Muscle layer of duodenum (tissue), 2 donors: Measurements from ENCODE around the gene PLA2G4E.

Experiments used
- H3K27ac ChIP-seq: one replicate; pipeline ENCODE4 v1.7.0; 2013; ENCODE audit warnings: mild to moderate bottlenecking, low read length
- H3K27me3 ChIP-seq: one replicate; pipeline ENCODE4 v1.7.0; 2013; ENCODE audit warnings: low read depth, mild to moderate bottlenecking, control low read depth, low read length
- H3K36me3 ChIP-seq, 2 donors: one replicate each; pipeline ENCODE4 v1.7.0; 2013; ENCODE audit warnings: low read length in 2 of 2, control low read depth in 1 of 2, mild to moderate bottlenecking in 1 of 2; ENCODE audit not compliant: insufficient read depth in 2 of 2, control insufficient read depth in 1 of 2
- H3K4me1 ChIP-seq, 2 donors: one replicate each; pipeline ENCODE4 v1.7.0; 2013; ENCODE audit warnings: low read length in 2 of 2, mild to moderate bottlenecking in 2 of 2, control low read depth in 1 of 2, moderate library complexity in 1 of 2; ENCODE audit not compliant: insufficient read depth in 2 of 2, control insufficient read depth in 1 of 2
- H3K4me3 ChIP-seq, 2 donors: one replicate each; pipeline ENCODE4 v1.7.0; 2013; ENCODE audit warnings: low read length in 2 of 2, low read depth in 1 of 2, mild to moderate bottlenecking in 1 of 2
- H3K9me3 ChIP-seq, 2 donors: one replicate each; pipeline ENCODE4 v1.7.0; 2013; ENCODE audit warnings: low read length in 2 of 2, control low read depth in 1 of 2, mild to moderate bottlenecking in 1 of 2; ENCODE audit not compliant: control insufficient read depth in 1 of 2
- donor health status: healthy.

The PLA2G4E gene

DNA sequence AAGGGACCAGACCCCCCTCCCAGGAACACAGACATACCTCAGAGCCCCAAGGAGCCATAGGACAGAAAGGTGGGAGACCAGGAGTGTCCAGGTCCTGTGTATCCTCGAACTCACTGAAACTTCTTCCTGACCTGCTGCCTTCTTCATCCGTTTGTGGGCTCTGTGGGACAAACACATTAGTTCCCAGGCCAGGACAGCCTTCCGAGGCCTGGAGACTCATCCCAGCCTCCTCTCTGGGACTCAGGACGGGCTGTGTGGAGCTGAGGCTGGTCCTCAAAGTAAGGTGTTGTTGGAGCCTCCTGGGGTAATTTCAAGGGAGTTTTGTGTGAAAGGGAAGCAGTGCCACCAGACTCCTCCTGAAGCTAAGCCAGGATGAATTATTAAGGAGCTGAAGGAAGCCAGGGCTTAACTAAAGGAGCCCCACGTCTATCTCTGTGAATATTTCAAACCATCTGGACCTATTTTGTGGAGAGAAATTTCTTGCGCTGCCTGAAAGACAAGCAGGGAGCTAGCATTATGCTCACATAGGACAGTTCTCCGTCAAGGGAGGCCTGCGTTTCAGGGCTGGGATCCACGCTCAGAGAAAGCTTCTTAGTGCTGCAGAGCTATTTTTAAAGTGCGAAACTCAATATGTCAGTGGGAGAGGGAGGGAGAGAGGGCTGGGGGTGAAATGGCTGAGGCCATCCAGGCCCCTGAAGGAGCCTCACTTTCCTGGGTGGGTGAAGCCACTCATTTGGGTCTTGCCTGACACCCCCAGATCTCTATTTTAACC lies 29.8 kb upstream of the PLA2G4E start:
- Histone ChIP-seq H3K4me1 (no peaks in the 10 kb centered on the region), H3K9me3 (no peaks in the 10 kb centered on the region), H3K4me3 (no peak overlapping the region), H3K27me3 (no peaks in the 10 kb centered on the region), H3K27ac (no peak overlapping the region), H3K36me3 (no peaks in the 10 kb centered on the region)

DNA sequence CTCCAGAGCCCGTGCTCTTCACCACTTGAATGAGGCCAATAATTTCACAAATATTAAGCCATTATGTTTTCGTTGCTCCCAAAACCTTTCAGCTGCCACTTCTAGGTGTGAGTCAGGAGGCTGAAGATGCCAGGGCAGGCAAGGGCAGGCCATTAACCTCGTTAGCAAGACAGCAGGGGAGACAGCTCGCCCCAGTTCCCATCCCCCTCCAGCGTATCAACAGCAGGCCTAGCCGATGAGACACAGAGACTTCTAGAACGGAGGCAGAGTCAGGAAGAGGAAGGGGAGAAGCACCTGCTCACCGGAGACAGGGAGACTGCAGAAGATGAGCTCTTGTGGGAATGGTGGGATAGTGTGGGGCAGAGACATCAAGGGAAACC lies 28.0 kb upstream of the PLA2G4E start:
- Histone ChIP-seq H3K4me1 (no peaks in the 10 kb centered on the region), H3K27ac (no peak overlapping the region), H3K36me3 (no peaks in the 10 kb centered on the region), H3K4me3 (no peak overlapping the region), H3K27me3 (no peaks in the 10 kb centered on the region), H3K9me3 (no peaks in the 10 kb centered on the region)

DNA sequence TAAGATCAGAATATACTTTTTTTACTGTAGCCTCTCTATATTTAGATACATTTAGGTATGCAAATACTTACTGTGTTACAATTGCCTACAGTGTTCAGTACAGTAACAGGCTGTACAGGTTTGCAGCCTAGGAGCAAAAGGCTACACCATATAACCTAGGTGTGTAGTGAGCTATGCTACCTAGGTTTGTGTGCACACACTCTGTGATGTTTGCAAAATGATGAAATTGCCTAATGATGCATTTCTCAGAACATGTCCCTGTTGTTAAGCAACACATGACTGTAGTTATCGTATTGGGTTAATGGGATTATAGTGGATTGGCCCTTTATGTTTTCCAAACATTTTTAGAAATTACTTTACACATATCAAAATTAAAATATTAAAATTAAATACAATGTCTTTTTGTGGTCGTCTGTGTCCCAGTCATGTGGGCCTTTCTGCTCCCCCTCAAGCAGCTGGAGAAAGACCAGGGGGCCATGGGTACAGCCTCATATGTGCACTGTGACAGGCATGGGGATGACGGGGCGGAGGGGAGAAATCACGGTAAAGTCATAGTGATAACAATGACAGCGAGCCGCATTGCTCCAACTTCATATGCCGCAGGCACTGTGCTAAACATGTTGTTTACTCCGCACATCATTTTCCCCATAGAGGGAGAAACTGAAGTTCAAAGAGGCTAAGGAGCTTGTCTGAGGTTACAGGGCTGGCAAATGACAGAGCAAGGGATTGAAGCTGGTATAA lies 27.4 kb upstream of the PLA2G4E start:
- no peaks in the 10 kb centered on the region for H3K4me1 ChIP-seq
- no peak overlapping the region for H3K27ac ChIP-seq
- H3K36me3 ChIP-seq = no peaks in the 10 kb centered on the region
- H3K4me3 ChIP-seq = no peak overlapping the region
- H3K27me3 ChIP-seq = no peaks in the 10 kb centered on the region
- no peaks in the 10 kb centered on the region for H3K9me3 ChIP-seq

DNA sequence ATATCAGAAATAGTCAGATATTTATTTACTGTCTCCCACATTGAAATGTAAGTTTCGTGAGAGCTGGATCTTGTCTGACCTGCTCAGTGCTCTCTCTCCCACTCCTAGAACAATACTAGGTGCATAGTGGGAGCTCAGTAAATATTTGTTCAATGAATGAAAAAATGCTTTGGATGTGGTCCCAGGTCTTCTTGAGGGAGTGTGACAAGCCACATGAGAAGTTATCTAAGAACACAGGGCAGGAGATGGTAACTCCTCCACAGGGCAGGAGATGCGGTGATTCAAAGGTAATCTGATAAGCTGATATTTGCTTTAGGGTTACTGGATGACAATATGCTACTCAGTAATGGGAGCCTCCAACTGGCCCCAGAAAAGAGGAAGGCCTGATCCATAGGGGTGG lies 25.8 kb upstream of the PLA2G4E start:
- H3K27ac ChIP-seq = no peak overlapping the region
- no peaks in the 10 kb centered on the region for H3K36me3 ChIP-seq
- no peak overlapping the region for H3K4me3 ChIP-seq
- no peaks in the 10 kb centered on the region for H3K9me3 ChIP-seq
- H3K27me3 ChIP-seq = no peaks in the 10 kb centered on the region
- H3K4me1 ChIP-seq = no peaks in the 10 kb centered on the region

GRCh38 chr15:42045211-42045615 lies 24.4 kb upstream of the PLA2G4E start:
- H3K4me3 ChIP-seq = no peak overlapping the region
- H3K9me3 ChIP-seq = no peaks in the 10 kb centered on the region
- H3K27ac ChIP-seq = no peak overlapping the region
- H3K4me1 ChIP-seq = no peaks in the 10 kb centered on the region
- H3K36me3 ChIP-seq = no peaks in the 10 kb centered on the region
- no peaks in the 10 kb centered on the region for H3K27me3 ChIP-seq

DNA sequence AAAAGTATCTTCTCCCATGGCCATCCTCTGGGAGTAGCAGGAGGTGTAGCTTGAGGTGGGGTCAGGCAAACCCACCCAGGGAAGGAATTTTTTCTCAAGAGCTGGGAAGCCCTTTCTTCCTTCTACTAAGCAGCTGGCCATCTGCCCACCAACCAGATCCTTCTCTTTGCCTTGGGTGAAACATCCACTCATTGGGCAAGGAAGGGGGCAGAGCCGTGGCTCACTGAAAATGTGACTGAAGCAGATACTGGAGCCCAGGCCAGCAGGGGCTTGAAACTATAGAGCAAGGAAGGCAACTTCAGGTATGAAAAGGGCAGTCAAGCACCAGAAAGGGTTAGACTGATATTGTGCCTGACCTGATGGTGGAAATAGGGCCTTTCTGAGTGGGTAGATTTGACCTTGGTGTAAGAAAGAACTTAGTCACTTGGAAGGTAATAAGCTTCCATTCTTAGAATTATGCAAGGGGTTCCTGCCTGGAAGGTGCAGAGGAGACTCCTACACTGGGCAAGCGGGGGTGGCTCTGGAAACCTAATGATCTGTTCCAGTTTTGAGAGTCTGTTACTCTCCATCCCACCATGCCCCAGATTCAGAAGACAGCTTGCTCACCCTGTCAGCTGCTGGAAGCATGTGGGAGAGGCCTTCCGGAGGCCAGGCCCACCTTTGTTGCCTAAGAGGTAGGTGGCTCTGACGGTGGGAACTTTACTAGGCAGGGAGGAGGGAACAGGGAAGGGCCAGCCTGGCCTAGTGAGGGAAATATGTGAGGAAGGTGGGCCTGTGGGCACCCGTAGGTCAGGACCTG lies 22.0 kb upstream of the PLA2G4E start:
- no peaks in the 10 kb centered on the region for H3K9me3 ChIP-seq
- H3K27me3 ChIP-seq = no peaks in the 10 kb centered on the region
- no peak overlapping the region for H3K4me3 ChIP-seq
- H3K36me3 ChIP-seq = no peaks in the 10 kb centered on the region
- no peak overlapping the region for H3K27ac ChIP-seq
- no peaks in the 10 kb centered on the region for H3K4me1 ChIP-seq

DNA sequence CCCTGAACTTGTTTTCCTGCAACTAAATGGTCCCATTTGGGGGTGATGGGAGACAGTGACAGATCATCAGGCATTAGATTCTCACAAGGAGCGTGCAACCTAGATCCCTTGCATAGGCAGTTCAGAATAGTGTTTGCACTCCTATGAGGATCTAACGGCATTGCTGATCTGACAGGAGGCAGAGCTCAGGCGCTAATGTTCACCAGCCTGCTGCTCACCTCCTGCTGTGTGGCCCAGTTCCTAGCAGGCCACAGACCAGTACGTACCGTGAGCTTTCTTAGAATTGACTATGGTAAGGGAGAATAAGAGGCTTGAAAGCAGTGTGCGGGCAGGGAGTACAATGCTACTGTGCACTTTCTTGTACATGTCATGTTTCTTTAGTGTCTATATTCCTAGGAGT lies 17.6 kb upstream of the PLA2G4E start:
- no peaks in the 10 kb centered on the region for H3K4me1 ChIP-seq
- H3K4me3 ChIP-seq = no peak overlapping the region
- no peak overlapping the region for H3K27ac ChIP-seq
- no peaks in the 10 kb centered on the region for H3K36me3 ChIP-seq
- no peaks in the 10 kb centered on the region for H3K9me3 ChIP-seq
- no peaks in the 10 kb centered on the region for H3K27me3 ChIP-seq

- Histone ChIP-seq H3K4me3 (no peak overlapping the region), H3K27ac (no peak overlapping the region), H3K9me3 (no peaks in the 10 kb centered on the region)
Observed at GRCh38 chr15:42037656-42038055, 16.8 kb upstream of the PLA2G4E start.

DNA sequence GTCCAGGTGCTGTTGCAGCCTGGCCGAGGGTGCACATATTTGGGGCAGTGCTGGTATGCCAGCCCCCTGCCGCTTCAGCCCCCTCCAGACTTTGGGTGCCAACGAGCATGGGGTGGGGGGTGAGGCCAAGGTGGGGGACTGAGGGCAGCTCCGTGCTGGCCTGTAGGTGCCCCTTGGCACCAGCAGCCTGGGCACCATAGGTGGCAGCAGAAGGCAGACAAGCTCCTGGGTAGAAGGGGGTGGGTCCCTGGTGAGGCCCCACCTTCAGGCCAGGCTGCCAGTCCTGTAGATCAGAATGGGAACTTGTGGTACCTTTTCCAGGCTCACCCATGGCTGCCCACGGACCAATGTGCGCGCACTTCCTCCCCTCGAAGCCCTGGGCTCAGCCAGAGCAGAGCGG lies 16.1 kb upstream of the PLA2G4E start:
- Histone ChIP-seq H3K4me1 (no peaks in the 10 kb centered on the region), H3K27ac (no peak overlapping the region), H3K27me3 (no peaks in the 10 kb centered on the region), H3K4me3 (no peak overlapping the region), H3K36me3 (no peaks in the 10 kb centered on the region), H3K9me3 (no peaks in the 10 kb centered on the region)

More at GRCh38 chr15:42037656-42038055, 16.8 kb upstream of the PLA2G4E start:
- Histone ChIP-seq H3K4me1 (no peaks in the 10 kb centered on the region), H3K36me3 (no peaks in the 10 kb centered on the region), H3K27me3 (no peaks in the 10 kb centered on the region)

GRCh38 chr15:42036112-42036905 lies 15.5 kb upstream of the PLA2G4E start:
- no peaks in the 10 kb centered on the region for H3K27me3 ChIP-seq
- no peaks in the 10 kb centered on the region for H3K4me1 ChIP-seq
- no peaks in the 10 kb centered on the region for H3K9me3 ChIP-seq
- no peak overlapping the region for H3K27ac ChIP-seq
- H3K4me3 ChIP-seq = no peak overlapping the region
- no peaks in the 10 kb centered on the region for H3K36me3 ChIP-seq

- no peaks in the 10 kb centered on the region for H3K9me3 ChIP-seq
- no peak overlapping the region for H3K27ac ChIP-seq
- H3K4me3 ChIP-seq = no peak overlapping the region
- no peaks in the 10 kb centered on the region for H3K4me1 ChIP-seq
- no peaks in the 10 kb centered on the region for H3K27me3 ChIP-seq
- H3K36me3 ChIP-seq = no peaks in the 10 kb centered on the region
Observed at GRCh38 chr15:42035435-42035761, 14.6 kb upstream of the PLA2G4E start.
